GM19372 (cell line): ENCODE data around the gene STUB1.
A peak's percentile ranks its signal among the peaks of the same experiment; 100 is the strongest.

Experiments used
- ATAC-seq: cut with Tn5 transposase; IDR thresholded peaks from one replicate; pipeline ENCODE4 v1.9.1; 2021; ENCODE audit warnings: mild to moderate bottlenecking, low read depth, moderate library complexity; ENCODE audit not compliant: unreplicated experiment

The STUB1 gene

DNA sequence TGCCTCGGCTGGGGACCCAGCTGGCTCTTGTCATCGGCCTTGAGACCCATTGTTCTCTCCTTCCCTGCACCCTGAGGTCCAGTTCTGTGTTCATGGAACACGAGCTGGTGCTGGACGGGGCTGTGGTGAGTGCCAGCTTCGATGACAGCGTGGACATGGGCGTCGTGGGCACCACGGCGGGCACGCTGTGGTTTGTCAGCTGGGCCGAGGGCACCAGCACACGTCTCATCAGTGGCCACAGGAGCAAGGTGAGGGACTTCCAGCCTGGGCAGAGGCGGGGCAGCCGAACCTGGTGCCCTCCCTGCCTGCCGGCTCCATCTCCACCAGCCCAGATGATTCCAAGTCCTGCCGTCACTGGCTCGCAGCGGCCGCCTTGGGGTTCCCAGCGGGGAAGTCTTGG, 17.6 kb upstream of the STUB1 start:
- ATAC-seq: no peak

DNA sequence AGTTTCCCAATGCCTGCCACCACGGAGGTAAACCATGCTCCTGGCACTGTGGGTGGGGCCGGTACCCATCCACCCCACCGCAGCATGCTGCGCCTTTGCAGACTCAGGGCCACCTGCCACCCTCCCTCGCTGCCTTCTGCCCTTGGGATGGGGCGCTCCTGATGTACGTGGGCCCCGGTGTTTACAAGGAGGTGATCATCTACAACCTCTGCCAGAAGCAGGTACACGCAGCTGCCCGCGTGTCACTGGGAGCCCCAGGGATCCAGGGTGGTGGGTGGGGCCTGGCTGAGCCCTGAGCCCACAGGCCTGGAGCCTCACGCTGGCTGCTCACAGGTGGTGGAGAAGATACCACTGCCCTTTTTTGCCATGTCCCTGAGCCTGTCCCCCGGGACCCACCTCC, 13.6 kb upstream of the STUB1 start:
- no peak for ATAC-seq

DNA sequence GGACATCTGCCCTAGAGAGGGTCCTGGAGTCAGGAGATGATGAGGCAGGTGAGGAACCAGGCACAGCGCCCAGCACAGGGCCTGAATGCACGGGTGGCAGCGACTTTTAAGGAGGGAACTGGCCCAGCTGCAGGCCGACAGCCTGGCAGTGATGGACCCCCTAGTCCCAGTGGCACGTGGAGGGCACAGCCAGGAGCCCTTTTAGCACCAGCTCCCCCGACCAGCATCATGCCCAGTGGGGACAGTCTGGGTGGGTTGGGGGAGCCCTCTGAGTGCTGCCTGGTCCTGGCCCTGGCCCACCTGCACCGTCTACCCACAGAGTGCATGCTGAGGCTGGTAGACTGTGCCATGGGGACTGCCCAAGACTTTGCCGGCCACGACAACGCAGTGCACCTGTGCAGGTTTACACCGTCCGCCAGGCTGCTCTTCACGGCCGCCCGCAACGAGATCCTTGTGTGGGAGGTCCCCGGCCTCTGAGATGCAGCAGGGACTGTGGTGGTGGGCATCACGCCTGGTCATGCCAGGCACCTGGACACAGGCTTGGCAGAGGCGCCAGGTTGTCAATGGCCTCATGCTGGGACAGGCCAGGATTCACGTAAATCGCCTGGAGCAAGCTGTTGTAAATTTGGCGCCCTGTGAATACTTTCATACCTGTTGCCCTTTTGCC, 13.0 kb upstream of the STUB1 start:
- ATAC-seq: no peak

DNA sequence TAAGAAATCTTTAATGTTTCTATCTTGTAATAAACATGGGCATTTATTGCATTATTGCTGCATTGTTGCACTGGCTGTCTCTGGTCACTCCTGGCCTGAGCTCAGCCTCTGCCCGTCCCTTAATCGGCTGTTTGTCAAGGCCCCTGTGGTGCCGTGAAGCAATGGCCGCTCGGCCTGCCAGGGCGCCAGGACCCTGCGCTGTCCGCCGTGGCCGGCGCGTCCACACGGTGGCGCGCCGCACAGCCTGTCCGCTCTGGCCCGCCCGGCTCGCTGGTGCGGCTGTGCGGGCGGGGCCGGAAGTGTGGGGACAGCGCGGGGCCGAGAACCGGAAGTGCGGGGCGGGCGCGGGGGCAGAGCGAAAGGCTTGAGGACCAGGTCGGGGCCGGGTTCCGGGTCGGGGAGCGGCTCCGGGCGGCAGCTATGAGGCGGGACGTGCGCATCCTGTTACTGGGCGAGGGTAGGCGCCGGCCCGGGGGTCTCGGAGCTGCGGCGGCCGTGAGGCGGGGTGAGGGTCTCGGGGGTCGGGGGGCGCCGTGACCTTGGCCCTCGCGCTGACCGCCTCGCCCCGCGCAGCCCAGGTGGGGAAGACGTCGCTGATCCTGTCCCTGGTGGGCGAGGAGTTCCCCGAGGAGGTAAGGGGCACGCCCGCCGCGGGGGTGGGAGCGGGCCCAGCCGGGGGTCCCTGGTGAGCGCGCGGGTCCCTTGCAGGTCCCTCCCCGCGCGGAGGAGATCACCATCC, 12.3 kb upstream of the STUB1 start, which contains the start of gene RHOT2:
RHOT2 (plus strand) TSS at position 353 of the 739 bp plus-strand sequence; CDS start at position 421, 68 bp downstream.
- ATAC-seq: peak; percentile 93

DNA sequence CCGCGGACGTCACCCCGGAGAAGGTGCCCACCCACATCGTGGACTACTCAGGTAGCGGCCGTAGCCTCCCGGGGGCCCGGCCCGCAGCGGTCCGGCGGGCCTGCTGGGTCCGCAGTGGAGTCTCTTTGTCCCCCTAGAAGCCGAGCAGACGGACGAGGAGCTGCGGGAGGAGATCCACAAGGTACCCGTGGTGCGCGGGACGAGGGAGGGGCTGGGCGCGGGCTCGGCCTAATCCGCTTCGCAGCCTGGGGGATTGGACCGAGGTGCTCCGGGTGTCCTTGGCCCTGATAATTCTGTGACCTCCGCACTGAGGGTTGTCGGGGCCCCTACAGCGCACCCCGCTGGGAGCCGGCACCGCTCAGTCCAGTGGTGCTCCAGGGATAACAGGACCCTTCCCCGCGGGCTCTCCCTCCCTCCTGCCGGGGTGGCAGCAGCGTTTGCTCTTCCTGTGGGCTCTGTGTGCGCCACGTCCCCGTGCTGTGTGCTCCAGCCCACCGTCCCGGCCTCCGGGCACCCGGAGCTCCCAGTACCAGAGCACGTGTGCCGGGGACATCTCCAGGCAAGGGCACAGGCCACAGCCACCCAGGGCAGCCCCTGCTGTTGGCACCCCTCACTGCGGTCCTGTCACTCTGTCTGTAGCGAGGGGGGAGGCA, 11.6 kb upstream of the STUB1 start:
- ATAC-seq: peak; percentile 8

DNA sequence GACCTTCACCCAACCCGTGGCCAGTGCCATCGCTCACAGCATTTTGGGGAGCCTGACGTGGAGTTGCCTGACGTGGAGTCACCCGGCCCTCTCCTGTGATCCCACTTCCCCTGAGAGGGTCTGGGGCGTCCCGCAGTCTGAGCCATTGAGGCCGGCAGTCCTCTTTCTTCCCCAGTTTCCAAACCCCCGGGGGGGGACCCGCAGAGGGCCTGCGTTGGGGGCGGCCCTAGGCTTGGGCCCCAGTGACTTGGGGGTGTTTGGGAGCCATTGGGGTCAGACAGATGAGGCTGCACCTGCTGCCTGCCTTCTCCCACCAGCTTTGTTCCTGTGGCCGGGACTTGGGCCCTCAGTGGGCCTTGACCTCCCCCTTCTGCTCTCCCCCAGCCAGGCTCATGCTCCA, 10.5 kb upstream of the STUB1 start:
- ATAC-seq: no peak

DNA sequence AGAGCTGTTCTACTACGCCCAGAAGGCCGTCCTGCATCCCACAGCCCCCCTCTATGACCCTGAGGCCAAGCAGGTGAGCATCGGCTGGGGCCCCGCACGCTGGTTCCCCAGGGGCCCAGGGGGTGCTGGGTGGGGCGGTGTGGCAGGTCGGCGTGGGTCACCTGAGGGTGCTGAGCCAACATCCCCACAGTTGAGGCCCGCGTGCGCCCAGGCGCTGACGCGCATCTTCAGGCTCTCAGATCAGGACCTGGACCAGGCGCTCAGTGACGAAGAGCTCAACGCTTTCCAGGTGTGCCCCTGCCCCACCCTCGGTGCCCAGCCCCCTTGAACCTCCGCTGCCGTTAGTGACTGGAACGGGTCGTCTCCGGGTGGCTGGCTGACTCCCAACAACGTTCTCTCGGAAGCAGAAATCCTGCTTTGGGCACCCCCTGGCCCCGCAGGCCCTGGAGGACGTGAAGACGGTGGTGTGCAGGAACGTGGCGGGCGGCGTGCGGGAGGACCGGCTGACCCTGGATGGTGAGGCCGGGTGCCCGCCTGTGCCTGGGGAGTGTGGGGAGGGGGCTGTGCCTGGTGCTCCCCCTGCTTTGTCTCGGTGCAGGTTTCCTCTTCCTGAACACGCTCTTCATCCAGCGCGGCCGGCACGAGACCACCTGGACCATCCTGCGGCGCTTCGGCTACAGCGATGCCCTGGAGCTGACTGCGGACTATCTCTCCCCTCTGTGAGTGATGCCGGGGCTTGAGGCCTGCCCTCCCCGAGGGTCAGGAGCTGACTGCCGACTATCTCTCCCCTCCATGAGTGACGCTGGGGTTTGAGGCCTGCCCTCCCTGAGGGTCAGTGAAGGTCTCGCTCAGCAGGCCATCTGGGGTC, 9.5 kb upstream of the STUB1 start:
- ATAC-seq: no peak

DNA sequence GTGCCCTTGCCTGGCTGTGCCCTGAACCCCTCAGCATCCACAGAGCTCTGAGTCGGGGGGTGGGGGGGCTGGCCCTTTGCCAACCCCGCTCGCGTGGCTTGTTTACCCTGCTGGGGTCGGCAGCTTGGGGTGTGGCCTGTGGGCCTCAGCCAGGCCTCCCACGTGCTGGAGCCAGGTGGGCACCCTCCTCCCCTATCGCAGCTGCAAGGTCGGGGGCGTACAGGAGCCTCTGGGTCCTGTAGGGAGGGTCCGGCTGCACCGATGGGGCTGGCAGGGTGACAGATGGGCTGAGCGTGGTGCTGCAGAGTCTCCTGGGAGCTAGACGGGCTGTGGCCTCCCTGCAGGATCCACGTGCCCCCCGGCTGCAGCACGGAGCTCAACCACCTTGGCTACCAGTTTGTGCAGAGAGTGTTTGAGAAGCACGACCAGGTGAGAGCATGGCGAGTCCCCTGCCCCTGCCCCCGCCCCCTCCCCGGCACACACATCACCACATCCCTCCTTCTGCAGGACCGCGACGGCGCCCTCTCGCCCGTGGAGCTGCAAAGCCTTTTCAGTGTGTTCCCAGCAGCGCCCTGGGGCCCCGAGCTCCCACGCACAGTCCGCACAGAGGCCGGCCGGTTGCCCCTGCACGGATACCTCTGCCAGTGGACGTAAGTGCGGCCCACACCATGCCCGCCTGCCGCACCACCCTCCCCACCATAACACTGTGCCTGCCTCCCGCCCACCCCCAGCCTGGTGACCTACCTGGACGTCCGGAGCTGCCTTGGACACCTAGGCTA, 8.7 kb upstream of the STUB1 start:
- ATAC-seq: no peak

DNA sequence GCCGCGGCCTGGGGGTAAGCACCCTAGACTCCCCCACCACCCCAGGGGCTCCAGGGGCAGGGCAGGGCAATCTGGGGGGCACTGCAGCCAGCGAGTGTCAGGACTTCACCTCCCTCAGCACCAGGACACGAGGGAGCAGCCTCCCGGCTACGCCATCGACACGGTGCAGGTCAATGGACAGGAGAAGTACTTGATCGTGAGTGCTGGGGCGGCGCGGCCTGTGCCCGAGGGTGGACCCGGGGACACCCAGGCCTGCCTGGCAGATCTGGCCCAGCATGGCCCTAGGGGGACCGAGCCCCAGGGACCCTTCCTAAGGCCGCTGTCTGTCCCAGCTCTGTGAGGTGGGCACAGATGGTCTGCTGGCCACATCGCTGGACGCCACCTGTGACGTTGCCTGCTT, 7.8 kb upstream of the STUB1 start:
- no peak for ATAC-seq

DNA sequence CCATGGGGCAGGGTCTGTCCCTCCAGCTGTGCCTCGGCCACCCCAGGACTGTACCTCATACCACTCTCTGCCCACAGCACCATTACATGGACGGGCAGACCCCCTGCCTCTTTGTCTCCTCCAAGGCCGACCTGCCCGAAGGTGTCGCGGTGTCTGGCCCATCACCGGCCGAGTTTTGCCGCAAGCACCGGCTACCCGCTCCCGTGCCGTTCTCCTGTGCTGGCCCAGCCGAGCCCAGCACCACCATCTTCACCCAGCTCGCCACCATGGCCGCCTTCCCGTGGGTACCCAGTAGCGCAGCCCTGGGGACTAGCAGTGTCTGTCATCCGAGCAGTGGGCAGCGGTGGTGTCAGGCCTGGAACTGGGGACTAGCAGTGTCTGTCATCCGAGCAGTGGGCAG, 7.4 kb upstream of the STUB1 start:
- ATAC-seq: no peak

DNA sequence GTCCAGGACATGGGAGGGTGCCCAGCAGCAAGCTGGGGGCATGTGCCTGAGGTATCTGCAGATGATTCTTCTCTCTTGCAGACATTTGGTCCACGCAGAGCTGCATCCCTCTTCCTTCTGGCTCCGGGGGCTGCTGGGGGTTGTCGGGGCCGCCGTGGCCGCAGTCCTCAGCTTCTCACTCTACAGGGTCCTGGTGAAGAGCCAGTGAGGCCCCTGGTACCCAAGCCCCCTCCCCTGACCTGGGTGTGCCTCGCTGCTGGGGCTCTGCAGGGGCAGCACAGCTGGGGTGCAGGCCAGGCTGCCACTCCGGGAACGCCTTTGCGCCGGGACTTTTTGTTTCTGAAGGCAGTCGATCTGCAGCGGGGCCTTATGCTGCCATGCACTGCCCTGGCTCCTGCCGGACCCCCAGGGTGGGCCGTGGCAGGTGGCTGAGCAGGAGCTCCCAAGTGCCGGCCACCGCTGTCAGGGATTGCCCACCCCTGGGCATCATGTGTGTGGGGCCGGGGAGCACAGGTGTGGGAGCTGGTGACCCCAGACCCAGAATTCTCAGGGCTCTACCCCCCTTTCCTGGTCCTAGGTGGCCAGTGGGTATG, 6.7 kb upstream of the STUB1 start:
- ATAC-seq: no peak

DNA sequence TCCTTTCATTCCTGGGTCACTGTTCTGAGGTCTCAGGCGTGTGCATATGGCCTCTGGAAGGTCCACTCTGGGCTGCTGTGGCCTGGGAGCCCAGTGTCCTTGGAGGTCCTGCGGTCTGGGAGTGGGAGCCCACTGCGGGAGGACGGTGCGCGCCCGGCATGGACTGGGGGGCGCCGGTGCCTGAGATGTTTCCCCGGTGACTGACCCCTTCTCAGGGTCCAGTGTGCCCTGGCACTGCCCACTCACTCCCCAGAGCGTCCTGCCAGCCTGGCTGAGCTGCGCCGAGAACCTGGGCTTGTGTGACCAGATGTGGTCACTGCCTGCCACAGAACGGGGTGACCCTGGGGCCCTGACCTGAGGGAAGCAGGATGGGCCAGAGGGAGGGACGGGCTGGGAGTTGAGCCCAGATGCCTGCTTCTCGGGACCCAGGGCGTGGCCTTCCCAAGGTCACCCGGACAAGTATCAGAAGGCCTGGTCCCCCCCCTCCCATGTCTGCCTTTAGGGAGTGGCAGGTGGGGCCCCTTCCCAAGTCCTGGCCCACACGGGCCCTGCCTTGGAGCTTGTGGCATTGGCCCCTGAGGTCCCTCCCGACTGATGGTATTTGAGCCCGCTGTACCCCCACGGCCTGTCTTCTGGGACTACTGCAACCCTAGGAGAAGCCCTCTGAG, 5.9 kb upstream of the STUB1 start:
- ATAC-seq: no peak

DNA sequence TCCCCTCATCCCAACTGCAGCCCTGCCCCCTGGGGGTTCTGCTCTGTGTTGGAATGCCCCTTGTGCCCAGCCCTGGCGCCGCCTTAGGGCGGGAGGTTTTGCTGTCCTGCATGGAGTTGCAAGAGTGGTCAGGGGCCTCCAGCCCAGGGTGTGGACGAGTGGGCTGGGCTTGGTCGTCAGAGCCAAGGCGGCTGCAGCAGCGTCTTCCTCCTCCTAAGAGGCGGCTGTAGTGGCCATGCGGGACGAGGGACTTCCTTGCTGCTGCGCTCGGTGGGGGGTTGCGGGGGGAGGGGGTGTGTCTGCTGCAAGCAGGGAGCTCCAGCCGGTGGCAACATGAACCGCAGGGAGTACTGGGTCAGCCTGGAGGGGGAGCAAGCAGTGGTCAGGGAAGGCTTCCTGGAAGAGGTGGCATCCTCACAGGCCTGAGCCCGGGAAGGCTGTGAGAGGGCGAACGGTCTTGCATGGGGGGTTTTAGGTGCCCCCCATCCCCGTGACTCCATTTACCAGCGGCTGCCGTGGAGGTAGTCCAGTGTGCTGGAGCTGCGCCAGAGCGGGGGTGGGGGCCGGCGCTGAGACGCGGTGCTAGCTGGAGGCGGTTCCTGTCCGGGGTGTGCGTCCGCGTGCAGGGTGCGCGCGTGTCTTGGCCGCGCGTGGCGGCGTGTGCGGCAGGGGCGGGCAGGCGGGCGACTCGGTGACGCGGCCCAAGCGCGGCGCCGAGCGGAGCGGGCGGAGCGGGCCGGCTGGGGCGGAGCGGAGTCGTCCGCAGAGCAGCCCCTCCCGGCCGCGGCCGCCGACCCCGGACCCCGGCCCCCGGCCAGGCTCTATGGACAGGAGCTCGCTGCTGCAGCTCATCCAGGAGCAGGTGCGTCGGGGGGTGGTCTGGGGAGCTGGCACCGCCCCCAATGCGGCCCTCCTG, 5.0 kb upstream of the STUB1 start, which contains the start of gene RHBDL1:
RHBDL1 (plus strand) TSS at position 704 of the 916 bp plus-strand sequence; CDS start at position 824, 120 bp downstream.
- no peak for ATAC-seq

DNA sequence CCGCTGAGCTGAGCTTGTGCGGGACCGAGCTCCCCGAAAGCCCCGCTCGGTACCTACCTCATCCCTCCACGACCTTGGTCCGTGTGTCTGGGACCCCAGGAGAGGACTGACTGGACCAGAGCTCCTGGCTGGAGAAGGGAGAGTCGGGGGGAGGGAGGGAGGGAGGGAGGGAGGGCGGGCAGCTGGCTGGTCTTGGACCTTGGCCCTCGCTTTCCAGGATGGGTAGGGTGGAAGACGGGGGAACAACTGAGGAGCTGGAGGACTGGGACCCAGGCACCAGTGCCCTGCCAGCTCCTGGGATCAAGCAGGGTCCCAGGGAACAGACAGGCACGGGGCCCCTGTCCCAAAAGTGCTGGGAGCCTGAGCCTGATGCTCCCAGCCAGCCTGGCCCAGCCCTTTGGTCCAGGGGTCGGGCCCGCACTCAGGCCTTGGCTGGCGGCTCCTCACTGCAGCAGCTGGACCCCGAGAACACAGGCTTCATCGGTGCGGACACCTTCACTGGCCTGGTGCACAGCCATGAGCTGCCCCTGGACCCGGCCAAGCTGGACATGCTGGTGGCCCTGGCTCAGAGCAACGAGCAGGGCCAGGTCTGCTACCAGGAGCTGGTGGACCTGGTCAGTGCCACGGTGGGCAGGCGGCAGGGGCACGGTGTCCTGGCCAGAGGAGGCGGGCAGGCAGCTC, 4.2 kb upstream of the STUB1 start:
- ATAC-seq: no peak

DNA sequence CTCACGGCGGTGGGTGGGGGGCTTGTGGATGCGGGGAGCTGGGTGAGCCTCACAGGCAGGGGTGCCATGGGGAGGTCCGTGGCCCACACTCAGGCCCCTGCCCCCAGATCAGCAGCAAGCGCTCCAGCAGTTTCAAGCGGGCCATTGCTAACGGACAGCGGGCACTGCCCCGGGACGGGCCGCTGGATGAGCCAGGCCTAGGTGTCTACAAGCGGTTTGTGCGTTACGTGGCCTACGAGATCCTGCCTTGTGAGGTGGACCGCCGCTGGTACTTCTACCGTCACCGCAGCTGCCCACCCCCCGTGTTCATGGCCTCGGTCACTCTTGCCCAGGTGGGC, 3.7 kb upstream of the STUB1 start:
- no peak for ATAC-seq

DNA sequence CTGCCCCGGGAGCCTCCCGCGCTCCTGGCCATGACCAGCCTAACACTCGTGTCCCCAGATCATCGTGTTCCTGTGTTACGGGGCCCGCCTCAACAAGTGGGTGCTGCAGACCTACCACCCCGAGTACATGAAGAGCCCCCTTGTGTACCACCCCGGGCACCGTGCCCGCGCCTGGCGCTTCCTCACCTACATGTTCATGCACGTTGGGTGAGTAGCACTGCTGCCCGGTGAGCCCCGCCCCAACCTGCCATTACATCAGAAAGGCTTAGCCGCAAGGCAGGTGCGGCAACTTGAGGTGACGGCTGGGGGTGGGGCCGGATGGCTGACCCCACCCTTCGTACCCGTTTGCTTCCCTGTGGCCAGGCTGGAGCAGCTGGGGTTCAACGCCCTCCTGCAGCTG, 3.3 kb upstream of the STUB1 start:
- no peak for ATAC-seq
